ENCODE results near the gene GOLPH3.
"Not testable (repeated sequence)": the region's sequence is repeated elsewhere in the genome, so short reads cannot be mapped to it uniquely, and the experiment has no call there.

Gene GOLPH3

GRCh38 chr5:32174011-32174870, at the start of gene GOLPH3:
GOLPH3 (minus strand) TSS chr5:32174319; CDS start chr5:32174034, 285 bp downstream.
- no peak for TF ChIP-seq CTCF (conservative IDR thresholded peaks at IDR 0.05; ENCODE audit: low read depth, low read length)

GRCh38 chr5:32222723-32223470, 48.8 kb upstream of the GOLPH3 start:
- no peak for TF ChIP-seq CTCF (conservative IDR thresholded peaks at IDR 0.05; ENCODE audit: low read depth, low read length)
- DNase-seq (ENCODE audit: low read depth) = no peak
- no peak overlapping the region for H3K4me3 ChIP-seq (ENCODE audit: low read length)

More at GRCh38 chr5:32174011-32174870, at the start of gene GOLPH3:
- no peak for DNase-seq (ENCODE audit: low read depth)
- H3K4me3 ChIP-seq (ENCODE audit: low read length) = peak within 1 kb of the TSS; percentile 97

GRCh38 chr5:32217886-32218396, 43.8 kb upstream of the GOLPH3 start:
- DNase-seq (ENCODE audit: low read depth) = no peak
- H3K4me3 ChIP-seq (ENCODE audit: low read length) = no peak overlapping the region
- no peak for TF ChIP-seq CTCF (conservative IDR thresholded peaks at IDR 0.05; ENCODE audit: low read depth, low read length)

GRCh38 chr5:32214344-32214743, 40.2 kb upstream of the GOLPH3 start:
- DNase-seq (ENCODE audit: low read depth); H3K4me3 ChIP-seq (ENCODE audit: low read length): not testable (repeated sequence)

GRCh38 chr5:32210151-32210550, 36.0 kb upstream of the GOLPH3 start:
- TF ChIP-seq CTCF (conservative IDR thresholded peaks at IDR 0.05; ENCODE audit: low read depth, low read length) = no peak
- H3K4me3 ChIP-seq (ENCODE audit: low read length) = no peak overlapping the region
- DNase-seq (ENCODE audit: low read depth) = no peak

- DNase-seq (ENCODE audit: low read depth) = not testable (repeated sequence)
These were observed 34.7 kb upstream of the GOLPH3 start for GRCh38 chr5:32208837-32209236.

GRCh38 chr5:32207355-32207634, 33.2 kb upstream of the GOLPH3 start:
- TF ChIP-seq CTCF (conservative IDR thresholded peaks at IDR 0.05; ENCODE audit: low read depth, low read length) = no peak
- no peak overlapping the region for H3K4me3 ChIP-seq (ENCODE audit: low read length)
- DNase-seq (ENCODE audit: low read depth) = no peak

More at GRCh38 chr5:32208837-32209236, 34.7 kb upstream of the GOLPH3 start:
- not testable (repeated sequence) for H3K4me3 ChIP-seq (ENCODE audit: low read length)
